ENCODE measurements around the gene KCNAB1.

- TF ChIP-seq, protein P1, sequence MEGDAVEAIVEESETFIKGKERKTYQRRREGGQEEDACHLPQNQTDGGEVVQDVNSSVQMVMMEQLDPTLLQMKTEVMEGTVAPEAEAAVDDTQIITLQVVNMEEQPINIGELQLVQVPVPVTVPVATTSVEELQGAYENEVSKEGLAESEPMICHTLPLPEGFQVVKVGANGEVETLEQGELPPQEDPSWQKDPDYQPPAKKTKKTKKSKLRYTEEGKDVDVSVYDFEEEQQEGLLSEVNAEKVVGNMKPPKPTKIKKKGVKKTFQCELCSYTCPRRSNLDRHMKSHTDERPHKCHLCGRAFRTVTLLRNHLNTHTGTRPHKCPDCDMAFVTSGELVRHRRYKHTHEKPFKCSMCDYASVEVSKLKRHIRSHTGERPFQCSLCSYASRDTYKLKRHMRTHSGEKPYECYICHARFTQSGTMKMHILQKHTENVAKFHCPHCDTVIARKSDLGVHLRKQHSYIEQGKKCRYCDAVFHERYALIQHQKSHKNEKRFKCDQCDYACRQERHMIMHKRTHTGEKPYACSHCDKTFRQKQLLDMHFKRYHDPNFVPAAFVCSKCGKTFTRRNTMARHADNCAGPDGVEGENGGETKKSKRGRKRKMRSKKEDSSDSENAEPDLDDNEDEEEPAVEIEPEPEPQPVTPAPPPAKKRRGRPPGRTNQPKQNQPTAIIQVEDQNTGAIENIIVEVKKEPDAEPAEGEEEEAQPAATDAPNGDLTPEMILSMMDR (conservative IDR thresholded peaks at IDR 0.05), result no peak
- TF ChIP-seq EZH2 (IDR thresholded peaks at IDR 0.05; ENCODE audit: low read depth), result no peak
These were observed 363.8 kb downstream of the KCNAB1 start for GRCh38 chr3:156483961-156484787.

All from PC-9 (cell line).